HEK293 (cell line): ENCODE measurements around the gene ZNF582.

ENCODE experiments used
- PRDM1 ChIP-seq: fragments of 450-650 bp; formaldehyde crosslinking; IDR thresholded peaks from 2 replicates; pipeline ENCODE4; 2016; ENCODE audit warnings: missing biosample characterization, missing genetic modification characterization
- SETDB1 ChIP-seq: IDR thresholded peaks from one replicate; pipeline ENCODE4 v1.6.1; 2017; ENCODE audit warnings: mild to moderate bottlenecking, low read length, moderate library complexity, mixed read lengths; ENCODE audit not compliant: insufficient read length
- SP3 ChIP-seq: fragments of 450-650 bp; formaldehyde crosslinking; IDR thresholded peaks from 2 replicates; pipeline ENCODE4 v1.5.1; 2016; ENCODE audit warnings: missing biosample characterization, missing genetic modification characterization
- TCF7L2 ChIP-seq: IDR thresholded peaks from 2 replicates; pipeline ENCODE4 v1.6.1; 2011; ENCODE audit warnings: low read depth, mild to moderate bottlenecking, inconsistent platforms, low read length, moderate library complexity, borderline replicate concordance
- ZNF274 ChIP-seq, 2 experiments: fragments of 200-500 bp in 1 of 2; fragments of 450-650 bp in 1 of 2; sonication (Bioruptor generic) in 1 of 2; formaldehyde crosslinking in 1 of 2; IDR thresholded peaks; 2 replicates each; pipeline versions ENCODE4 v1.5.1 to v1.6.1; 2014 to 2016; ENCODE audit warnings: borderline replicate concordance in 1 of 2, inconsistent platforms in 1 of 2, low read length in 1 of 2, missing biosample characterization in 1 of 2, missing genetic modification characterization in 1 of 2
- ZNF354C ChIP-seq: fragments of 450-650 bp; formaldehyde crosslinking; IDR thresholded peaks from 2 replicates; pipeline ENCODE4 v1.5.1; 2016; ENCODE audit warnings: missing biosample characterization, missing genetic modification characterization, low read depth, borderline replicate concordance
- ZNF433 ChIP-seq: fragments of 450-650 bp; formaldehyde crosslinking; IDR thresholded peaks from 2 replicates; pipeline ENCODE4 v1.5.1; 2016; ENCODE audit warnings: missing biosample characterization, missing genetic modification characterization, low read depth
- ZNF548 ChIP-seq: fragments of 450-650 bp; formaldehyde crosslinking; IDR thresholded peaks from 2 replicates; pipeline ENCODE4 v1.5.1; 2016; ENCODE audit warnings: missing biosample characterization, missing genetic modification characterization
- ZNF560 ChIP-seq: fragments of 450-650 bp; formaldehyde crosslinking; IDR thresholded peaks from 2 replicates; pipeline ENCODE4 v1.5.1; 2017; ENCODE audit warnings: missing biosample characterization, missing genetic modification characterization, borderline replicate concordance
- ZNF747 ChIP-seq: fragments of 450-650 bp; formaldehyde crosslinking; IDR thresholded peaks from 2 replicates; pipeline ENCODE4 v1.5.1; 2016; ENCODE audit warnings: missing biosample characterization, missing genetic modification characterization
- TF ChIP-seq, protein P1 (sequence below): fragments of 450-650 bp; formaldehyde crosslinking; IDR thresholded peaks from 2 replicates; pipeline ENCODE4 v1.5.1; 2016; ENCODE audit warnings: missing biosample characterization, missing genetic modification characterization
- TF ChIP-seq, protein P2 (sequence below): fragments of 450-650 bp; formaldehyde crosslinking; IDR thresholded peaks from 2 replicates; pipeline ENCODE4 v1.5.1; 2016; ENCODE audit warnings: missing biosample characterization, missing genetic modification characterization
- TF ChIP-seq, protein P3 (sequence below): fragments of 450-650 bp; formaldehyde crosslinking; IDR thresholded peaks from 2 replicates; pipeline ENCODE4 v1.5.1; 2016; ENCODE audit warnings: missing biosample characterization, missing genetic modification characterization
- TF ChIP-seq, protein P4 (sequence below): fragments of 450-650 bp; formaldehyde crosslinking; IDR thresholded peaks from 2 replicates; pipeline ENCODE4 v1.5.1; 2016; ENCODE audit warnings: missing biosample characterization, missing genetic modification characterization

DNA sequence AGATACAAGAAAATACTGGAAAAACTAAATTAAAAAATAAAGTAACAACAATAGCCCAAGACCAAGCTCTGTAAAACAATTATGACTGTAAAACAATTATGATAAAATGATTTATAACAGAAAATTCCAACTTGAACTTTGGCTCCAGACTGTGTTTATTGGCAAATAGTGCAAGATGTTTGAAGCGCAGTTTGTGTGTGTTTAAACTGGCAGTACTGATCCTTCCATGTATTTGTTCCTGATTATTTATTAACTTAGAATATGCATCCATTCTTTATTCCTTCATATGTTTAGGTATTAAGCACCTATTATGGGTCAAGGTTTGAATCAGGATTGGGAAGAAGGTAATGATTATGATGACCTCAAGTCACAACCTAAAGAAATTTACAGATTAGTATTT is 37.8 kb downstream of the ZNF582 start:
- TF ChIP-seq SETDB1, result no peak
- TF ChIP-seq SP3 (tag by site-specific recombination), result no peak
- TF ChIP-seq ZNF548, result no peak
- TF ChIP-seq ZNF274 (IDR thresholded peaks at IDR 0.05; ENCODE audit: low read length), result no peak
- TF ChIP-seq ZNF274 (tag by site-specific recombination; IDR thresholded peaks at IDR 0.05; ENCODE audit: borderline replicate concordance), result no peak
- TF ChIP-seq ZNF433 (tag by site-specific recombination), result no peak
- no peak for TF ChIP-seq PRDM1 (tag by site-specific recombination)
- TF ChIP-seq, protein P1, sequence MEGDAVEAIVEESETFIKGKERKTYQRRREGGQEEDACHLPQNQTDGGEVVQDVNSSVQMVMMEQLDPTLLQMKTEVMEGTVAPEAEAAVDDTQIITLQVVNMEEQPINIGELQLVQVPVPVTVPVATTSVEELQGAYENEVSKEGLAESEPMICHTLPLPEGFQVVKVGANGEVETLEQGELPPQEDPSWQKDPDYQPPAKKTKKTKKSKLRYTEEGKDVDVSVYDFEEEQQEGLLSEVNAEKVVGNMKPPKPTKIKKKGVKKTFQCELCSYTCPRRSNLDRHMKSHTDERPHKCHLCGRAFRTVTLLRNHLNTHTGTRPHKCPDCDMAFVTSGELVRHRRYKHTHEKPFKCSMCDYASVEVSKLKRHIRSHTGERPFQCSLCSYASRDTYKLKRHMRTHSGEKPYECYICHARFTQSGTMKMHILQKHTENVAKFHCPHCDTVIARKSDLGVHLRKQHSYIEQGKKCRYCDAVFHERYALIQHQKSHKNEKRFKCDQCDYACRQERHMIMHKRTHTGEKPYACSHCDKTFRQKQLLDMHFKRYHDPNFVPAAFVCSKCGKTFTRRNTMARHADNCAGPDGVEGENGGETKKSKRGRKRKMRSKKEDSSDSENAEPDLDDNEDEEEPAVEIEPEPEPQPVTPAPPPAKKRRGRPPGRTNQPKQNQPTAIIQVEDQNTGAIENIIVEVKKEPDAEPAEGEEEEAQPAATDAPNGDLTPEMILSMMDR (tag by site-specific recombination), result no peak
- TF ChIP-seq, protein P2, sequence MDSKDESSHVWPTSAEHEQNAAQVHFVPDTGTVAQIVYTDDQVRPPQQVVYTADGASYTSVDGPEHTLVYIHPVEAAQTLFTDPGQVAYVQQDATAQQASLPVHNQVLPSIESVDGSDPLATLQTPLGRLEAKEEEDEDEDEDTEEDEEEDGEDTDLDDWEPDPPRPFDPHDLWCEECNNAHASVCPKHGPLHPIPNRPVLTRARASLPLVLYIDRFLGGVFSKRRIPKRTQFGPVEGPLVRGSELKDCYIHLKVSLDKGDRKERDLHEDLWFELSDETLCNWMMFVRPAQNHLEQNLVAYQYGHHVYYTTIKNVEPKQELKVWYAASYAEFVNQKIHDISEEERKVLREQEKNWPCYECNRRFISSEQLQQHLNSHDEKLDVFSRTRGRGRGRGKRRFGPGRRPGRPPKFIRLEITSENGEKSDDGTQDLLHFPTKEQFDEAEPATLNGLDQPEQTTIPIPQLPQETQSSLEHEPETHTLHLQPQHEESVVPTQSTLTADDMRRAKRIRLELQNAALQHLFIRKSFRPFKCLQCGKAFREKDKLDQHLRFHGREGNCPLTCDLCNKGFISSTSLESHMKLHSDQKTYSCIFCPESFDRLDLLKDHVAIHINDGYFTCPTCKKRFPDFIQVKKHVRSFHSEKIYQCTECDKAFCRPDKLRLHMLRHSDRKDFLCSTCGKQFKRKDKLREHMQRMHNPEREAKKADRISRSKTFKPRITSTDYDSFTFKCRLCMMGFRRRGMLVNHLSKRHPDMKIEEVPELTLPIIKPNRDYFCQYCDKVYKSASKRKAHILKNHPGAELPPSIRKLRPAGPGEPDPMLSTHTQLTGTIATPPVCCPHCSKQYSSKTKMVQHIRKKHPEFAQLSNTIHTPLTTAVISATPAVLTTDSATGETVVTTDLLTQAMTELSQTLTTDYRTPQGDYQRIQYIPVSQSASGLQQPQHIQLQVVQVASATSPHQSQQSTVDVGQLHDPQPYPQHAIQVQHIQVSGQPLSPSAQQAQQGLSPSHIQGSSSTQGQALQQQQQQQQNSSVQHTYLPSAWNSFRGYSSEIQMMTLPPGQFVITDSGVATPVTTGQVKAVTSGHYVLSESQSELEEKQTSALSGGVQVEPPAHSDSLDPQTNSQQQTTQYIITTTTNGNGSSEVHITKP (tag by site-specific recombination), result no peak
- no peak for TF ChIP-seq TCF7L2
- TF ChIP-seq, protein P3, sequence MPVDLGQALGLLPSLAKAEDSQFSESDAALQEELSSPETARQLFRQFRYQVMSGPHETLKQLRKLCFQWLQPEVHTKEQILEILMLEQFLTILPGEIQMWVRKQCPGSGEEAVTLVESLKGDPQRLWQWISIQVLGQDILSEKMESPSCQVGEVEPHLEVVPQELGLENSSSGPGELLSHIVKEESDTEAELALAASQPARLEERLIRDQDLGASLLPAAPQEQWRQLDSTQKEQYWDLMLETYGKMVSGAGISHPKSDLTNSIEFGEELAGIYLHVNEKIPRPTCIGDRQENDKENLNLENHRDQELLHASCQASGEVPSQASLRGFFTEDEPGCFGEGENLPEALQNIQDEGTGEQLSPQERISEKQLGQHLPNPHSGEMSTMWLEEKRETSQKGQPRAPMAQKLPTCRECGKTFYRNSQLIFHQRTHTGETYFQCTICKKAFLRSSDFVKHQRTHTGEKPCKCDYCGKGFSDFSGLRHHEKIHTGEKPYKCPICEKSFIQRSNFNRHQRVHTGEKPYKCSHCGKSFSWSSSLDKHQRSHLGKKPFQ (tag by site-specific recombination), result no peak
- no peak for TF ChIP-seq ZNF354C (tag by site-specific recombination)
- TF ChIP-seq, protein P4, sequence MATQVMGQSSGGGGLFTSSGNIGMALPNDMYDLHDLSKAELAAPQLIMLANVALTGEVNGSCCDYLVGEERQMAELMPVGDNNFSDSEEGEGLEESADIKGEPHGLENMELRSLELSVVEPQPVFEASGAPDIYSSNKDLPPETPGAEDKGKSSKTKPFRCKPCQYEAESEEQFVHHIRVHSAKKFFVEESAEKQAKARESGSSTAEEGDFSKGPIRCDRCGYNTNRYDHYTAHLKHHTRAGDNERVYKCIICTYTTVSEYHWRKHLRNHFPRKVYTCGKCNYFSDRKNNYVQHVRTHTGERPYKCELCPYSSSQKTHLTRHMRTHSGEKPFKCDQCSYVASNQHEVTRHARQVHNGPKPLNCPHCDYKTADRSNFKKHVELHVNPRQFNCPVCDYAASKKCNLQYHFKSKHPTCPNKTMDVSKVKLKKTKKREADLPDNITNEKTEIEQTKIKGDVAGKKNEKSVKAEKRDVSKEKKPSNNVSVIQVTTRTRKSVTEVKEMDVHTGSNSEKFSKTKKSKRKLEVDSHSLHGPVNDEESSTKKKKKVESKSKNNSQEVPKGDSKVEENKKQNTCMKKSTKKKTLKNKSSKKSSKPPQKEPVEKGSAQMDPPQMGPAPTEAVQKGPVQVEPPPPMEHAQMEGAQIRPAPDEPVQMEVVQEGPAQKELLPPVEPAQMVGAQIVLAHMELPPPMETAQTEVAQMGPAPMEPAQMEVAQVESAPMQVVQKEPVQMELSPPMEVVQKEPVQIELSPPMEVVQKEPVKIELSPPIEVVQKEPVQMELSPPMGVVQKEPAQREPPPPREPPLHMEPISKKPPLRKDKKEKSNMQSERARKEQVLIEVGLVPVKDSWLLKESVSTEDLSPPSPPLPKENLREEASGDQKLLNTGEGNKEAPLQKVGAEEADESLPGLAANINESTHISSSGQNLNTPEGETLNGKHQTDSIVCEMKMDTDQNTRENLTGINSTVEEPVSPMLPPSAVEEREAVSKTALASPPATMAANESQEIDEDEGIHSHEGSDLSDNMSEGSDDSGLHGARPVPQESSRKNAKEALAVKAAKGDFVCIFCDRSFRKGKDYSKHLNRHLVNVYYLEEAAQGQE (tag by site-specific recombination), result no peak
- TF ChIP-seq ZNF560 (tag by site-specific recombination), result no peak
- no peak for TF ChIP-seq ZNF747 (tag by site-specific recombination)
